HL-60/S4 treated with phorbol 12-myristate 13-acetate at 8.2 ng/mL for 4 days and 3 days (cell line): Measurements from ENCODE around the gene SMARCC1.

Experiments used
- in situ Hi-C: fragments of 300-500 bp; cut with MboI; formaldehyde crosslinking; loops from 2 replicates; pipeline ENCODE4 v1.15.0; 2022; ENCODE audit warnings: low sequenced_read_pairs

SMARCC1 gene

DNA sequence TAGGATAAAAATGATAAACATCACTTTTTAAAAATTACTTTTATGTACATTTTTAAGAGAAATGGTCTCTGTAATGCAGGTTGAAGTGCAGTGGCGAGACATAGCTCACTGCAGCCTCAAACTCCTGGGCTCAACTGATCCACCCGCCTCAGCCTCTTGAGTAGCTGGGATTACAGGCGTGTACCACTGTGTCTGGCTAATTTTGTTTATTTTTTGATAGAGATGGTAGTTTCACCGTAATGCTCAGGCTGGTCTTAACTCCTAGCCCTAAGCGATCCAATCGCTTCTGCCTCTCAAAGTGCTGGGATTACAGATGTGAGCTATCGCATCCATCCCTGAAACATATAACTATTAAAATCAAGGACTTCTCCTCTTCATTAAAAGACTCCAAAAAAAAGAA, 140.0 kb downstream of the SMARCC1 start:
- in situ Hi-C loops: no loop called here

DNA sequence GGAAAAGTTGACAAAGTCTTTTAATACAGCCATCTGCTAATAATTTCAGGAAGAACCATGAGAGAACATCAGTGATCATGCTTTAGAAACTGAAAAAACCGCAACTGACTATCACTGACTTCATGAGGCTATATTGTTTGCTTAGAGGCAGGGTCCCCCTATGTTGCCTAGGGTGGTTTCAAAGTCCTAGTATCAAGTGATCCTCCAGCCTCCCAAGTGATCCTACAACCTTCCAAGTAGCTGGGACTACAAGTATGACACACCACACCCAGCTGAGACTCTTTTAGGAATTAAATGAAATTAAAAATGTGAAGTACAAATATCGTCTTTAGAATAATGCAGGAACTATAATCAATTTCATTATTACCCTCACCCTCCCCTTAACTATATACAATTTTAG, 144.8 kb downstream of the SMARCC1 start:
- in situ Hi-C loops: no loop called here

DNA sequence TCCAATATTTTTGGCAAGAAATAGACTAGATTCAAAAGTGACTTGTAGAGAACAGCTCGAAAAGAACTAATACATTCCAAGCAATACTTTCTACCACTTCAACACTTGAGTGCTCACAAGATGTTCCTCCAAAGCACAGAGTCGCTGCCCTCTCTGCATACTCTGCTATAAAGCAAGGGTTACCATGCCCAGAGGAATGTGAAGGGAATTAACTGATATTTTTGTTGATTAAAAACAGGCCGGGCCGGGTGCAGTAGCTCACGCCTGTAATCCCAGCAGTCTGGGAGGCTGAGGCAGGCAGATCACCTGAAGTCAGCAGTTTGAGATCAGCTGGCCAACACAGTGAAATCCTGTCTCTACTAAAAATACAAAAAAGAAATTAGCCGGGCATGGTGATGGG, 145.5 kb downstream of the SMARCC1 start:
- in situ Hi-C loops: no loop called here

DNA sequence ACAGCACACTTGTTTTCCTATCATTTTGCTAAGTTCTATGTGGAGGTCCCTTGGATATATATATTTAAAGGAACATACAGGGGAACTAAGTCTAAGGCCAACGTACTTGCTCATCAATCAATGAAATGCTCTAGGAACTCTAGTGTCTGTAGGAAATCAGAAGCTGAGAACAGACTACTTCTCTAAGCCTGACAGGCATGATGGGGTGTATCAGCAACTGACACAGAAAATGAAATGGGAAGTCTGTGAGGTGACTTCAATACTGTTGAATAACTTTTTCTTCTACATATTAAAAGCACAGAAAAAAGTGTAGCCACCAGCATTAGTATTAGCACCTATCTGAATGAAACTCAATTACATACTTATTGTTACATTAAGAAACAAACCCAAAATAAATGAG, 146.2 kb downstream of the SMARCC1 start:
- in situ Hi-C loops: no loop called here

DNA sequence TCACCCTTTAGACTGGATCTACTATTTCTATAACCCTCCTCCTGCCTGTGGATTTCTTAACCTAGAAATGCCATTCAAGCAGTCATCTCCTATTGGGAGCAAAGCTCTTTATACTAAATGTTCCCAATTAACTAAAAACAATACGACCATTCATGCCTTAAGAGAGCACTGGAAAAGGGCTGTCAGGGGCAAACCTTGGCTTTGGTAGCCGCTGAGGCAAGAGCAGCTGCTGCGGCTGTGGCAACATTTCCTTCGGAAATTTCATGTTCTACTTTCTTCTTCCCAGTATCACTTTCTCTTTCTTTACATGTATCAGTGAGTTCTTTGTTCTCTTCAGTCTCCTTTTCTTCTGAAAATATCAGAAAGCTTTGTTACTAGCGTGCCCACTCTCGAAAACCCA, 146.7 kb downstream of the SMARCC1 start:
- in situ Hi-C loops: no loop called here

DNA sequence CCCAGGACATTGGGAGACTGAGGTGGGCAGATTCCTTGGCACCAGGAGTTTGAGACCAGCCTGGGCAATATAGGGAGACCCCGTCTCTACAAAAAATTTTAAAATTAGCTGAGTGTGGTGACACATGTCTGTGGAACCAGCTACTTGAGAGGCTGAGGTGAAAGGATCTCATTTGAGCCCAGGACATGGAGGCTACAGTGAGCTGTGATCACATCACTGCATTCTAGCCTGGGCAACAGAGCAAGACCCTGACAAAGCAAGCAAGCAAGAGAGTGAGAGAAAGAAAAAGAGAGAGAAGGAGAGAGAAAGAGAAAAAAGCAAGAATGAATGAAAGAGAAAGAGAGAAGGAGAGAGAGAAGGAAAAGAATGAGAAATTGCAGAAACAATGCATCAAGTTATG, 150.9 kb downstream of the SMARCC1 start:
- in situ Hi-C loops: no loop called here

DNA sequence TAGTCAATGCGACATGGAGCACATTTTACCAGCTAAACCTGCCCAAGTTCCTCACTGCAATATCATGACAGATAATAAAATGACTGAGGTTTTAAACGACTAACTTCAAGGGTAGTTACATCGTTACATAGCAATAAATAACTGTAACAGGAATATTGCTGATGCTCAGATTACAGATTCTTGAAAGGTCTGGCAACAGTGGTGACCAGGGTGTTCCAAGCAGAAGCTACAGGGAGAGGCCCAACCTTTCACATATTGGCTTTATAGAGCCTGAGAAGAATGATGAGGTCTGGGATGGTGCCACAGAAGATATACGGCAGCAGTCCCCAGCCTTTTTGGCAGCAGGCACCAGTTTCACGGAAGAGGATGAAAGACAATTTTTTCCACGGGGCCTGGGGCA, 151.9 kb downstream of the SMARCC1 start:
- in situ Hi-C loops: no loop called here

DNA sequence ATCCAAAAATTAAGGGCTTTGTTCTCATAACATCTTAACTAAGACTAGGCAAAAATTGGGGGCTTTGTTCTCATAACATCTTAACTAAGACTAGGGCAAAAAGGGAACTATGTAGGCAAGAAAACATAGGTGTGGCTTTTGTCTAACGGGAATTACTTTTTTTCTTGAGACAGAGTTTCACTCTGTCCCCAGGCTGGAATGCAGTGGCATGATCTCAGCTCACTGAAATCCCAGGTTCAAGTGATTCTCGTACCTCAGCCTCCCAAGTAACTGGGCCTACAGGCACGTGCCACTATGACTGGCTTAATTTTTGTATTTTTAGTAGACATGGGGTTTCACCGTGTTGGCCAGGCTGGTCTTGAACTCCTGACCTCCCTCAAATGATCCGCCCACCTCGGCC, 153.3 kb downstream of the SMARCC1 start:
- in situ Hi-C loops: no loop called here

DNA sequence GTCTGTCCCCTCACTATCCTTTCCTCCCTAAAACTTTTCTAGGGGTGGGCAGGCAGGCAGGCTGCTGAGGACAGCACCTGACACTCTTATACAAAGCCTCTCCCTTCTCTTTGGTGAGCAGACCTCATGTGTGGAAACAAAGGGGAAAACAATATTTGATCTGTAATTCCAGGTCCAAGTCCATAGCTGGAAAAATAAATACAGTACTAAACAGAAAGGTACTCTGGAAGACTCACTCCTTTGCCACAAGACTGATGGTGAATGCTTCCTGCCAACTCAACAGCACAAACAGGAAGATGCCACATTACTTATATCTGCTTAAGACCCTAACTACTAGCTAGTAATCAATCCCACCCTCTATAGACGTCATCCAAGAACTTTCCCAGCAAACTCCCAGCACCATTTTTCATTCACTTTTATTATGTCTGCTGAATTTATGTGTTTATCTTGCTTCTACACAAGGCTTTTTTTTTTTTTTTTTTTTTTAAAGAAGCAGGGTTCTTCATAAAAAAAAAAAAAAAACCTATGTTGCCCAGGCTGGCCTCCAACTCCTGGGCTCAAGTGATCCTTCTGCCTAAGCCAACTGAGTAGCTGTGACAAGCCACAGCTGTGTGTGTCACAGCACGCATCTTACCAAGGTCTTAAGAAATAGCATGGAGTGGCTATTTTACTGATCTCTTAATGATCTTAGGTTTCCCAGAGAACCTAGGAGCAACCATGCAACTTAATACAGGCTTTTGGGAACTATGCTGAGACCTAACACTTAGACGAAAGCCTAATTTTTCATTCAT, 158.8 kb downstream of the SMARCC1 start:
- in situ Hi-C loops: no loop called here

DNA sequence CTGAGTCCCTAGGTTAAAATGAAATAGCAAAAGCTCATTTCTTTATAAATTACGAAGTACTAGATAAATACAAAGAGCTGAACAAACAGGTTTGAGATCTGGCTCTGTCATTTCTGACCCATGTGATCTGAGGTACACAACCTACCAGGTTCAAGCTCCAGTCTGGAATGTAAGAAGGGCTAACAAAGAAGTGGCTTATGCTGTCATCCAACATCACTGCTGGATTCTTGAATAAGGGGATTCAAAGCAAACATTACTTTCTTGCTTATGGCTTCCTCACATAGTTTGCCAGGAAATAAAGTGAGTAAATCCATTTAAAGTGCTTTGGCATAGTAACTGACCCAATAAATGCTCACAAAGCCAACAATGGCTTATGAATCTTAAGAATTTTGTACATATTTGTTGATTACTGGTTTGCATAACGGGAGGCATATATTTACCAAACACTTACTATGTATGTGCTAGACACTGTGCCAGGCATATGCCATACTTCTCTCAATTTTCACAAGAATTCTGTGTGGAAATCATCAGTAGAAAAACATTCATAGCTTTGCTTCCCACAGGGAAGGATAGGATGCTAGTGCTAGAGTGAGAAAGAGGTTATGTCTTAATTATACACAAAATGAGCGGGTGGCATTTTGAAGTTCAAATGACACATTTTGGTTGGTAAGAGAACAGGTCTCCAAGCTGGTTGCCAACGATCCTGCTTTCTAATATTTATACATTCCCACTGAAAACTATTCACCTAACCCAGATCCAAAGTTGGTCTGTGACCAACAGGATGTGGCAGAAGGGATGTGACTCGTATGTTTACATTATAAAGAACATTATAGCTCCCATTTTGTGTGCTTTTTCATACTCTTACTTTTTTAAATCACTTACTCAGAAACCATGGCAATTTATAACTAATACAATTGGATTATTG, 164.3 kb downstream of the SMARCC1 start:
- in situ Hi-C loops: no loop called here

DNA sequence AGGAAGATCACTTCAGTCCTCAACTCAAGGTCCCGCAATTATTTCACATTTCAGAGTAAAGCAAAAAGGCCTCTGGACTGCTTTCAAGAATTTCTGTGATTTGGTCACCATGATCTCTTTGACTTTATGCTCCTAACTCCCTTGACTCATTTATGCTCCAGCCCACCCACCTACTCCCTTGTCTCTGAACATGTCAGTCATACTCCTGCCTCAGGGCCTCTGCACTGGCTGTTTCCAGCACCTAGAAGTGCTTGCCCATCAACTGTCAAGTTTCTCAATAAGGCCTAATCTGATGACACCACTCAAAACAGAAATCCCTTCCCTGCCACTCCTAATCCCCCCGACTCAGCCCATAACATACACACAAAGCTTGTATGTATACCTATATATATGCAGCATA, 166.9 kb downstream of the SMARCC1 start:
- in situ Hi-C loops: no loop called here

DNA sequence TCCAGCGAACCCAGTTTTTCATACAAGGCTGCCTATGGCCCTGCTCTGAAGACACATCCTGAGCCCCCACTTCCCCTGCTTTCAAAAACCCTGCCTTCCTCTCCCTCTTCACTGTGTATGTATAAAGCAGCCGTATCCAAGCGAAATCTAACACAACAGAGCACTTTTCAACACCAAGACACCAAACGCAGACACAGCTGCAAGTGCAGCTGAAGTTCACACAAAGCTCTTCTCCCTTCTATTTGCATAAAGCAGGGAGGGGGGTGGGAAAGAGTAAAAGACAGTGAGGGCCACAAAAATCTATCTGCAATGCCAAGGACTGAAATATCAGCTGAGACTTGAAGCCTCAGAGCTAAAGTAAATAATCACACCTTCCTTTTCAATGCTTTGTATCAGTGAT, 168.0 kb downstream of the SMARCC1 start:
- in situ Hi-C loops: no loop called here

DNA sequence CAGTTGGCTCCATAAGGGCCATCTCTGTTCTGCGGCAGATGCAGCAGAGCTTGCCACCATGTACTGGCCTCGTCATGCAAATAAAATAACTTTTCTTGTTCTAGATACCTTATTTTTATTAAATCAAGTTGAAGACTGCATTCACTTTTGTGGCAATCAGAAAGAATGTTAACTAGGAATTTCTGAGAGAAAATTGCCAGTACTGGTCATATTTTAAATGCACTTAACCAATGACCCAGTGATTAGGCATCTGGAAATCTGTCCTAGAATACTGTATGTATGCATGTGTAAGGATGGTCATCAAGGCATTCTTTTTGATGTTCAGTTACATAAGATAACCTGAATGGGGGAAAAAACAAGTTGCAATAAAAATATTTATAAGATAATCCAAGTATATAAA, 168.8 kb downstream of the SMARCC1 start:
- in situ Hi-C loops: no loop called here

DNA sequence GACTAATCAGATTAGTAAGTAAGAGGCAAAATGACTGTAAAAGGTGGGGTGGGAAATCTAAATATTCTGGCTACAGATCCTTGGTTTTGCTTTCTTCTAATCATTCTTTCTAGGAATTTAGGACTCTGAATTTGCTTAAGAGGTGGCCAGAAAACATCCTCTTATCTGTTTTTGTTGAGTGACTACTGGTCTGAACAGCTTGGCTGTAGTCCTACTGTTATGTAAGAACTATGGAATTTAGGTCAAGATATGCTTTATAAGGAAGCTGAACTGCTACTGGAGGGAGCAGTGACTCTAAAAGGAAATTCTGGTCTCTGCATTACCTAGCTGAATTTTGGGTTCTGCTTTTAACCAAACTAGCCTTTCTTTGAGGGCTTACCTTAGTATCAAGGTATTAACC, 169.5 kb downstream of the SMARCC1 start:
- in situ Hi-C loops: no loop called here

DNA sequence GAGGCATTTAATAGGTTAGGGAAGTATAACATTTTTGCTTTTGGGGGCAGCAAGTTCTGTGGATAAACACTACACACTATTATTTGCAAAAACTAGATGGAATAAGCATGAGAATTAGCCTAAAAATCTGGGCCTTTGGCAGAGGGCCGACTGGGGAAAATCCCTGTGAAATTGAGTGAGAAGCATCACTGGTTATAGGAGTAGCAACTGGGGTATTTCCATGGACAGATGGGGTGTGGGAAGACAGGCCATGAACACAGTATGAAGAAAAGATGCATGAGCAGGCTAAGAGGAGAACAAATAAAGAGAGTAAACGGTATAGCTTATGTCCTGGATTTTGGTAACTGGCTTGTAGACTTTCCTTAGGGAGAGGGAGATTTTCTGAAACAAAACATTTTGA, 170.1 kb downstream of the SMARCC1 start:
- in situ Hi-C loops: no loop called here

DNA sequence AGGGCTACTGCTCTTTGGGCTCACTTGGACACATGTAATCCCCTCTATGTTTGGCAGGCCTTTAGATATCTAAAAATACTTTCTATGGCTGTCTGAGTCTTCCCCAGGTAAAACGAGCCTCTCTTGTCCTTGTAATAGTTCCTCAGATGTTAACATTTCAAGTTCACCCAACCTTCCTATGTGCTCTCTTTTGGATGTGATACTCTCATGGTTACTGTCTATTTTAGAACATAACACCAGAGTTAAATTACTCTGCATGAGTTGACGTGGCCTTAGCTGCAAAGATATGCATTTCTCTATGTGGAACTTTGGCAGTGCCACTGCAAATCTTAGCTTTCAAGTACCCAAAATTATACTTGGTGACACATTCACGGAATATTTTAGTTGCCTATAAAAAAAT, 171.1 kb downstream of the SMARCC1 start:
- in situ Hi-C loops: no loop called here

DNA sequence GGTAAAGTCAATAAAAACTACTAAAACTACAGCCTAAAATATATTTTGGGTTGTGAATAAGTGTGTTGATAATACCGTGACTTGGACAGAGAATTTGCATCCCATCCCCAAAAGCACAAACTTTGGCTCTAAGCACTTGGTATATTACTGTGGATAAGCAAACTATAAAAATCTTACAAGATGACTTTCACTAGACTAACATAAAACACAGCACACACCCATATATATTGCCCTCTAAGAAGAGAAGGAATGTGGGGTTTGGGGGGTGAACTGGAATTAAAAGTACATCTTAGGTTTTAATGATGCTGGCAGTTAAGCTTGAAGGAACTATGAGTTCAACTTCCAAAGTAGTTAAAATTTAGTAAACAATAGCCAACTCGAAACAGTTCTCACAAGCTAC, 174.4 kb downstream of the SMARCC1 start:
- in situ Hi-C loops: no loop called here

DNA sequence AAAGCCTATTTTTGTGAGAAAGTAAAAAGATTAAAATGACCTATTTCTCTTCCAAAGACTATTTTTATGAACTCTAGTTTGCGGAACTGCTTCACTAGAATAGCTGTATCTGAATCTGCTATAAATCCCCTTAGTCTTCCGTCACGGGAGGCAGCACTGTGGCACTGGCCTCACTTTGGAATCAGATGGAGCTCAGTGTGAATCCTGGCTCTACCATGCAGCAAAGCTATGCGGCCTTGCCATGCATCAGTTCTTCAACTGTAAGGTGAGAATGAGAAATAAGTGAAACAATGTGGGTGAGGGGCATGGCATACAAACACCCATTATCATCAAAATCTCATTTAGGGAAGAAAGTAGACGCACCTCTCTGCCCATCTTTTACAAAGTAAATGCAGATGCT, 175.5 kb downstream of the SMARCC1 start:
- in situ Hi-C loops: no loop called here

DNA sequence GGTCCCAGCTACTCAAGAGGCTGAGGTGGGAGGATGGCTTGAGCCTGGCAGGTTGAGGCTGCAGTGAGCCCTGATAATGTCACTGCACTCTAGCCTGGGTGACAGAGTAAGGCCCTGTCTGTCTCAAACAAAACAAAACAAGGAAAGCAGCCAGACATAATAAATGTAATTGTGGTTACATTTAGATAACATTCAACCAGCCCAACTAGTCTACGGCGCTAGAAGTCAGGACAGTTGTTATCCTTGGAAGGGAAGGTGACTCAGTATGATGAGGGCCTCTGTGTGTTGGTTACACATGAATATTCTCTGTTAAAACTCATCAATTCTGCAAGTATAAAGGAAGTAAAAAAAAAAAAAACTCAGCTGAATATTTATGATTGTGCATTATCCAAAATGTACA, 176.0 kb downstream of the SMARCC1 start:
- in situ Hi-C loops: no loop called here

DNA sequence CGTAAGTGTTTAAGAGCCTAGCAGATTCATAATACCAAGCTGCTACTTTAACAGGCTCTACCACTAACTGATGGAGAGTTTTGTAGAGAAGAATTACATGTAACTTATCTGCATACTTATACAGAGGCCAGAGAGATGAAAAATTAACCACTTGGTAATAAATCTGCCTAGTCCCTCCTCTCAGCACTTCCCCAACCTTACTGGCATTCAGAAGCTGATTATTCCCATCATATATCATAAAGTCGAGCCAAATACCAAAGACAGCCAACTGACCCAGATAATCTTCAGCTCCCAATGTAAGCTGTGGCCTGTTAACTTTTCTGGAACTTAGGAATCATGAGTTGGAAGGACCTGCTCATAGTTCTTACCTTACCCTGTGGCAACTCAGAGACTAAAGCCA, 177.5 kb downstream of the SMARCC1 start:
- in situ Hi-C loops: no loop called here

DNA sequence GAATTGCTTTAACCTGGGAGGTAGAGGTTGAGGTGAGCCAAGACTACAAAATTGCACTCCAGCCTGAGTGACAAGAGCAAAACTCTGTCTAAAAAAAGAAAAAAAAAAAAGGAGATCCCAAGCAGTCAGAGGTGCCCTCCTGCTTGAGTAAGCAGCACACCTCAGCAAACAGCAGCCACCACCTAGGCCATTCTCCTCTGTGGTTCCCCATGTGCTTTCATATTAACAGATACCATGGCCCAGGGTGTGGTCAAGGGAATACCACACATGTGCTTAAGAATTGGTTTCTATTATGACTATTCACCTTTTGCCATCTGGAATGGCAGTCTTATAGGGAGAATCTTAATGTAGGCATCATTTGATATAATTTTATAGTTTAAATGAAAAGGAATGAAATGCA, 178.4 kb downstream of the SMARCC1 start:
- in situ Hi-C loops: no loop called here

DNA sequence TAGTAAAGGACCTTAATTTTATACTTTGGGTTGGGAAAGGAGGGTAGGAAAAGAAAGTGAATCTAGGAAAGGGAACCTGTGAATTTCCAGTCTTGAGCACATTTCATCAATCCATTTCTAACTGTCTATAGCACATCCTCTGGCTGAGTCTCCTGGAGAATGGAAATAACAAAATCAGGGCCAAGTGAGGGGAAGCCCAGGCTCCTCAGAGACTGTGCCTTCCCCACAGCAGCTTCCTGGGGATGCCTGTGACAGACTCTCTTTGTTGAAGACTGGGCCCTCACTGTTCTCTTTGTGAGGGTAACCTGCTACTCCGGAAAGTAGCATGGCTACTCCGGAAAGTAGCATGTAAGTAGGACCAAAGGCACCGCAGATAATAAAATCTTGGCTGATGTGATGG, 180.4 kb downstream of the SMARCC1 start:
- in situ Hi-C loops: no loop called here
